A549 (cell line): Measurements from ENCODE around the gene ARL9.

Source experiments
- BHLHE40 ChIP-seq: IDR thresholded peaks from 2 replicates; pipeline ENCODE4 v1.6.1; 2012; ENCODE audit warnings: low read depth, low read length, inconsistent platforms
- CEBPB ChIP-seq, 2 experiments: fragments of >200 bp in 1 of 2; sonication (Bioruptor Twin) in 1 of 2; formaldehyde crosslinking in 1 of 2; IDR thresholded peaks; 2 replicates each; pipeline ENCODE4 v1.6.1; 2012 to 2016
- CTCF ChIP-seq: fragments of >200 bp; sonication (Bioruptor Twin); formaldehyde crosslinking; IDR thresholded peaks from 3 replicates; pipeline ENCODE4 v1.5.1; 2016
- EP300 ChIP-seq, 2 experiments: fragments of >200 bp; sonication (Bioruptor Twin); formaldehyde crosslinking; IDR thresholded peaks; 2 replicates in 1 of 2; 3 replicates in 1 of 2; pipeline ENCODE4 v1.6.1; 2016 to 2017
- HDAC2 ChIP-seq: fragments of 200-600 bp; sonication (generic); IDR thresholded peaks from 2 replicates; pipeline ENCODE4 v1.6.1; 2016
- MAFK ChIP-seq: fragments of 450-650 bp; IDR thresholded peaks from 2 replicates; pipeline ENCODE4 v1.6.1; 2014; ENCODE audit not compliant: partially characterized antibody
- MAX ChIP-seq: IDR thresholded peaks from 2 replicates; pipeline ENCODE4 v1.6.1; 2012
- MAZ ChIP-seq: fragments of 150-350 bp; IDR thresholded peaks from 2 replicates; pipeline ENCODE4 v1.6.1; 2014; ENCODE audit warnings: antibody characterized with exemption, low read depth, low read length, borderline replicate concordance
- MYC ChIP-seq: IDR thresholded peaks from 2 replicates; pipeline ENCODE4 v1.6.1; 2012; ENCODE audit warnings: mild to moderate bottlenecking, inconsistent platforms, low read length, improper control_type of control experiment, borderline replicate concordance
- NR3C1 ChIP-seq: fragments of >200 bp; sonication (Bioruptor Twin); formaldehyde crosslinking; IDR thresholded peaks from 3 replicates; pipeline ENCODE4 v1.6.1; 2017
- POLR2A ChIP-seq: IDR thresholded peaks from 2 replicates; pipeline ENCODE4 v1.6.1; 2012; ENCODE audit warnings: mild to moderate bottlenecking, low read length
- REST ChIP-seq: fragments of 200-600 bp; sonication (generic); IDR thresholded peaks from 2 replicates; pipeline ENCODE4 v1.6.1; 2016; ENCODE audit warnings: antibody characterized with exemption, mild to moderate bottlenecking, moderate library complexity
- USF2 ChIP-seq: fragments of 450-650 bp; IDR thresholded peaks from 2 replicates; pipeline ENCODE4 v1.6.1; 2014; ENCODE audit warnings: antibody characterized with exemption
- ZSCAN20 ChIP-seq: fragments of 250-450 bp; sonication (Bioruptor Pico); IDR thresholded peaks from 2 replicates; pipeline ENCODE4 v1.8.0; 2022; ENCODE audit warnings: mild to moderate bottlenecking, moderate library complexity

- TF ChIP-seq EP300 (IDR thresholded peaks at IDR 0.05) (no peak), REST (no peak), MAZ (no peak), CTCF (no peak), ZSCAN20 (CRISPR knock-in tag) (no peak), CEBPB (IDR thresholded peaks at IDR 0.05) (no peak), POLR2A (no peak), MAX (no peak), MAFK (no peak), MYC (no peak), BHLHE40 (no peak), HDAC2 (no peak), USF2 (no peak), NR3C1 (no peak)
Observed at GRCh38 chr4:56513517-56513916, 7.9 kb downstream of the ARL9 start.
